ENCODE data around the gene GRAMD1B.

DNA sequence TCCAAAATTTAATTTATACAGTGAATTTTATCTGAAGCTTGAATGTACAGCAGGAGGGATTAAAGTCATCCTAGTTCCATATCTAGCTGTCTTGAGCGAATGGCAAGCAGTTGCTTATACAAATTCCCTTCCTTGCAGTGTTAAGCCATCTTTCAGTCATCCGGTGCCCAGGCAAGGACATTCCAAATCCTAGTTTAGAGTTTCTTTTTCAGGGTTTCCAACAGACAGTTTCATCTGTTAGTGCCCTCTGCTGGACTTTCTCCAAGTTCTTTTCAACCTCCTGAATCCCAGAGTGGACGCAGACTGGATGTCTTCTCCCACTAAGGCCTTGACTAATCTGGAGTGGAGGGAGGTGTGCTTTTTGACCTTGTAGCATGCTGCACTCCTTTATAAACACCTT, 45.4 kb downstream of the GRAMD1B start:
- TF ChIP-seq, protein P1, sequence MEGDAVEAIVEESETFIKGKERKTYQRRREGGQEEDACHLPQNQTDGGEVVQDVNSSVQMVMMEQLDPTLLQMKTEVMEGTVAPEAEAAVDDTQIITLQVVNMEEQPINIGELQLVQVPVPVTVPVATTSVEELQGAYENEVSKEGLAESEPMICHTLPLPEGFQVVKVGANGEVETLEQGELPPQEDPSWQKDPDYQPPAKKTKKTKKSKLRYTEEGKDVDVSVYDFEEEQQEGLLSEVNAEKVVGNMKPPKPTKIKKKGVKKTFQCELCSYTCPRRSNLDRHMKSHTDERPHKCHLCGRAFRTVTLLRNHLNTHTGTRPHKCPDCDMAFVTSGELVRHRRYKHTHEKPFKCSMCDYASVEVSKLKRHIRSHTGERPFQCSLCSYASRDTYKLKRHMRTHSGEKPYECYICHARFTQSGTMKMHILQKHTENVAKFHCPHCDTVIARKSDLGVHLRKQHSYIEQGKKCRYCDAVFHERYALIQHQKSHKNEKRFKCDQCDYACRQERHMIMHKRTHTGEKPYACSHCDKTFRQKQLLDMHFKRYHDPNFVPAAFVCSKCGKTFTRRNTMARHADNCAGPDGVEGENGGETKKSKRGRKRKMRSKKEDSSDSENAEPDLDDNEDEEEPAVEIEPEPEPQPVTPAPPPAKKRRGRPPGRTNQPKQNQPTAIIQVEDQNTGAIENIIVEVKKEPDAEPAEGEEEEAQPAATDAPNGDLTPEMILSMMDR (IDR thresholded peaks at IDR 0.05) = no peak
- TF ChIP-seq POLR2A (IDR thresholded peaks at IDR 0.05) = no peak
